ENCODE measurements around the gene MAVS.

The MAVS gene

GRCh38 chr20:3864518-3864917, 17.9 kb downstream of the MAVS start:
- TF ChIP-seq CTCF (IDR thresholded peaks at IDR 0.05; ENCODE audit: low read length, missing control alignments): no peak

DNA sequence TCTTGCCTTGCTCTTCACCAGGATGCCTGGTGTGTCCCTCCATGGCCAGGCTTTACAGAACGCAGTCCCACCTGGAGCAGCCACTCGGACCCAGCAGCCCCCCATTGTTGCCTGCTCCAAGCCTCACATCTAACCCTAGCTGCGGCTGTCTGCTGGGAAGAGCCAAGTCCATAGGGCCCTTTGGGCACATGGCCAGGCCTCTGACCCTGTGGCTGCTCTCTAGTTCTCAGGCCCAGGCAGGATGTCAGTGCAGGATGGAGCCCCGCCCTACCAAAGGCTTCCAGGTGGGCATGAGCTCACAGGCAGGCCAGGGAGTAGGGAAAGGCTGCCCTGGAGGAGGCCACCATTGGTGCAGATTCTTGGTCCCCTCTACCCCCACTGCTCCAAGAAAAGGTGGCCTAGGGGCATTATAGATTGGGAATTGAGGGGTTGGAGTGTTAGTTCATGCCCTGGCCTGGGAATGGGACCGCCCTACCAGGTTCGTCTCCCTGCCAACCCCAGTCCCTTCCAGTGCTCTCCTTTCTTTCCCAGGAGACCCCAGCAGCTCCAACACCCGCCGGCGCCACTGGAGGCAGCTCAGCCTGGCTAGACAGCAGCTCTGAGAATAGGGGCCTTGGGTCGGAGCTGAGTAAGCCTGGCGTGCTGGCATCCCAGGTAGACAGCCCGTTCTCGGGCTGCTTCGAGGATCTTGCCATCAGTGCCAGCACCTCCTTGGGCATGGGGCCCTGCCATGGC, 18.7 kb downstream of the MAVS start:
- no peak for TF ChIP-seq CTCF (IDR thresholded peaks at IDR 0.05; ENCODE audit: low read length, missing control alignments)
- DNase-seq (ENCODE audit: low read depth): no peak
- no peak overlapping the region for H3K4me3 ChIP-seq (replicated peaks; ENCODE audit: low read depth, low read length)

More at GRCh38 chr20:3864518-3864917, 17.9 kb downstream of the MAVS start:
- DNase-seq (ENCODE audit: low read depth): no peak
- no peak overlapping the region for H3K4me3 ChIP-seq (replicated peaks; ENCODE audit: low read depth, low read length)

DNA sequence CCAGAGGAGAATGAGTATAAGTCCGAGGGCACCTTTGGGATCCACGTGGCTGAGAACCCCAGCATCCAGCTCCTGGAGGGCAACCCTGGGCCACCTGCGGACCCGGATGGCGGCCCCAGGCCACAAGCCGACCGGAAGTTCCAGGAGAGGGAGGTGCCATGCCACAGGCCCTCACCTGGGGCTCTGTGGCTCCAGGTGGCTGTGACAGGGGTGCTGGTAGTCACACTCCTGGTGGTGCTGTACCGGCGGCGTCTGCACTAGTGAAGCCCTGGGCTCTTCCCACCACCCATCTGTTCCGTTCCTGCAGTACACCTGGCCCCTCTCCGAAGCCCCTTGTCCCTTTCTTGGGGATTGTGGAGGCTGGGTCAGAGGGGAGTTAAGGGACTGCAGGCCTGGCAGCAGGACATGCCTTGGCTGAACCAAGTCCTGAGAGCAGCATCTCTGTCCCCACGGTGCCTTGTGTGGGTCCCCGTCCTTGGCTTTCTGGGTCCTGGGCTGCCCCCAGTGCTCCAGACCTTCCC, 19.3 kb downstream of the MAVS start:
- no peak for DNase-seq (ENCODE audit: low read depth)

GRCh38 chr20:3866464-3866863, 19.8 kb downstream of the MAVS start:
- TF ChIP-seq CTCF (IDR thresholded peaks at IDR 0.05; ENCODE audit: low read length, missing control alignments): no peak
- H3K4me3 ChIP-seq (replicated peaks; ENCODE audit: low read depth, low read length): no peak overlapping the region
- DNase-seq (ENCODE audit: low read depth): no peak

More for the DNA sequence above, 19.3 kb downstream of the MAVS start:
- TF ChIP-seq CTCF (IDR thresholded peaks at IDR 0.05; ENCODE audit: low read length, missing control alignments): no peak
- no peak overlapping the region for H3K4me3 ChIP-seq (replicated peaks; ENCODE audit: low read depth, low read length)

- no peak for TF ChIP-seq CTCF (IDR thresholded peaks at IDR 0.05; ENCODE audit: low read length, missing control alignments)
- H3K4me3 ChIP-seq (replicated peaks; ENCODE audit: low read depth, low read length): no peak overlapping the region
- DNase-seq (ENCODE audit: low read depth): no peak
These were observed 21.2 kb downstream of the MAVS start for GRCh38 chr20:3867802-3868201.

DNA sequence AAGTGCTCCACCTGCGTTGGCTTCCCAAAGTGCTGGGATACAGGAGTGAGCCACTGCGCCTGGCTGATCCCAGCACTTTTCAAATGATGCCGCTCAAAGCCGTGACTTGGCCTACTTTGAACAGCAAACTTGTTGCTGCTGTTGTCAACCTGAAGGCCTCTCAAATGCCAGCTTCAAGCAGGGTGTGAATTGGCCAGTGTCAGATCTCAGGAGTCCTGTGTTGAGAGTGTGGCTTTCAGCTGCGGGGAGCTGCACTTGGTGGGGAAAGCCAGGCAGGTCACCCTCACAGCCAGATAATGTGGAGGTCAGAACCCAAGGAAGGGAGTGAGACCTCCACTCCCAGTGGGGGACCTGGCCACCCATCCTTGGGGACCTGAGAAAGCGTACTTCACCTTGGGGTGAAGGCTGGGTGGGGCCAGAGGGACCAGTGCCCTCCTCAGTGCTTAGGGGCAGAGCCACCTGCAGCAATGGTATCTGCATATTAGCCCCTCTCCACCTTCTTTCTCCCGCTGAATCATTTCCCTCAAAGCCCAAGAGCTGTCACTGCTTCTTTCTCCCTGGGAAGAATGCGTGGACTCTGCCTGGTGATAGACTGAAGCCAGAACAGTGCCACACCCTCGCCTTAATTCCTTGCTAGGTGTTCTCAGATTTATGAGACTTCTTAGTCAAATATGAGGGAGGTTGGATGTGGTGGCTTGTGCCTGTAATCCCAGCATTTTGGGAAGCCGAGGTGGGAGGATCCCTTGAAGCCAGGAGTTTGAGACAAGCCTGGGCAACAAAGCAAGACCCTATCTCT, 23.4 kb downstream of the MAVS start:
- TF ChIP-seq CTCF (IDR thresholded peaks at IDR 0.05; ENCODE audit: low read length, missing control alignments): no peak
- DNase-seq (ENCODE audit: low read depth): no peak
- no peak overlapping the region for H3K4me3 ChIP-seq (replicated peaks; ENCODE audit: low read depth, low read length)

Measured in fibroblast of pulmonary artery (primary cell).